Measurements from ENCODE around the gene PLEK. TPM values are rescaled to one million over a fixed set of nuclear protein-coding genes. Genes with fewer than 3 reads are reported as not detected.

Gene PLEK
- total RNA-seq, 1 experiment from 2014 or later: 0.13 TPM

DNA sequence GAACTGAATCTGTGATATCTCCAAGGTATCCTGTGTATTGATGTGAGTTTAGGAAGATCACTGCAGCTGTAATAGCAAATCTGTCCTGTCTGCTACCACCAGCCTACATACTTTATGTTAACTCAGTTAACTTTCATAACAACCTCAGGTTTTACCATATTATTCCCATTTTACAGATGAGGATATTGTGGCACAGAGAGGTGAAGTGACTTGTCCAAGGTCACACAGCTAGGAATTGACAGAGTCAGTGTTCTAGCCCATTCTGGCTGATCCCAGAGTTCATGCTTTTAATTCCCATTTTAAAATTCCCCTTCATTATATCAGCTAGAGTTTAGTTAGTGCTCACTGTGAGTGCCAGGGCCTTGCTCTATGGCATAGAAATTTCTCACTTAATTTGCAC lies 49.4 kb downstream of the PLEK start:
- CTCF ChIA-PET: no interaction called here
- H3K36me3 ChIP-seq (ENCODE audit: control insufficient read depth, insufficient read depth, low read length): no peaks in the 10 kb centered on the region
- intact Hi-C loops (cut with micrococcal nuclease; ENCODE audit: unreplicated experiment): no loop called here
- TF ChIP-seq, protein P1, sequence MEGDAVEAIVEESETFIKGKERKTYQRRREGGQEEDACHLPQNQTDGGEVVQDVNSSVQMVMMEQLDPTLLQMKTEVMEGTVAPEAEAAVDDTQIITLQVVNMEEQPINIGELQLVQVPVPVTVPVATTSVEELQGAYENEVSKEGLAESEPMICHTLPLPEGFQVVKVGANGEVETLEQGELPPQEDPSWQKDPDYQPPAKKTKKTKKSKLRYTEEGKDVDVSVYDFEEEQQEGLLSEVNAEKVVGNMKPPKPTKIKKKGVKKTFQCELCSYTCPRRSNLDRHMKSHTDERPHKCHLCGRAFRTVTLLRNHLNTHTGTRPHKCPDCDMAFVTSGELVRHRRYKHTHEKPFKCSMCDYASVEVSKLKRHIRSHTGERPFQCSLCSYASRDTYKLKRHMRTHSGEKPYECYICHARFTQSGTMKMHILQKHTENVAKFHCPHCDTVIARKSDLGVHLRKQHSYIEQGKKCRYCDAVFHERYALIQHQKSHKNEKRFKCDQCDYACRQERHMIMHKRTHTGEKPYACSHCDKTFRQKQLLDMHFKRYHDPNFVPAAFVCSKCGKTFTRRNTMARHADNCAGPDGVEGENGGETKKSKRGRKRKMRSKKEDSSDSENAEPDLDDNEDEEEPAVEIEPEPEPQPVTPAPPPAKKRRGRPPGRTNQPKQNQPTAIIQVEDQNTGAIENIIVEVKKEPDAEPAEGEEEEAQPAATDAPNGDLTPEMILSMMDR (IDR thresholded peaks at IDR 0.05): no peak
- TF ChIP-seq POLR2AphosphoS5 (IDR thresholded peaks at IDR 0.05; ENCODE audit: low read depth, low read length): no peak
- no peak for TF ChIP-seq REST (IDR thresholded peaks at IDR 0.05; ENCODE audit: insufficient read depth in 1 of 2, low read depth in 2 of 2, low read length in 1 of 2)
- in situ Hi-C loops (cut with HindIII; ENCODE audit: low pct_unique_long_range_greater_than_20kb, low sequenced_read_pairs): no loop called here
- 0 out of 2 replicates have a peak, but pooled peaks cover 2% of the 10 kb centered on the region for H3K27me3 ChIP-seq (ENCODE audit: control insufficient read depth, insufficient read depth, low read length)
- DNase-seq (ENCODE audit: low read depth, low spot score): no peak
- H3K27ac ChIP-seq (ENCODE audit: low read length): no peak overlapping the region
- no peak for ATAC-seq
- no peaks in the 10 kb centered on the region for H3K4me1 ChIP-seq (ENCODE audit: control insufficient read depth, insufficient read depth, low read length)
- H3K4me3 ChIP-seq (ENCODE audit: low read depth in 2 of 2, low read length in 2 of 2): no peak overlapping the region
- no TSS peak for BruUV-seq (replicated peaks)
- H3K9me3 ChIP-seq (ENCODE audit: control insufficient read depth, insufficient read depth, low read depth, low read length): no peaks in the 10 kb centered on the region
- POLR2A ChIA-PET: no interaction called here

DNA sequence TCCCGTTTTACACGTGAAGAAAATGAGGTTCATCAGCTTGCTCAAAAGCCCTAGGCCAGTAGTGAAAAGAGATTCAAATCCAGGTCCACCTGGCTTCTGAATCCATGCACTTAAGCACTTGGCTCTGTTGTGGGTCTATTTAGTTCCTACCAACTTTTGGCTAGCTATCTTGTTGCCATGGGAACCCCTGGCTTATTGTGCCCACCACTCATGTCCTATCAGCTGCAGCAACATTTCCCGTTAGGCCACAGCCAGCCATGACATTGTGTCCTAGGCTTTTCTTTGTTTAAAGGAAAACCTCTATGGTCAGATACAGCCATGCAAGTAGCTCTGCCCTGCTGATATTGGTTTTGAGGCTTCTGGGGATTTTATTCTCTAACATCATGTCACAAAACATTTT lies 49.8 kb downstream of the PLEK start:
- Histone ChIP-seq H3K27me3 (ENCODE audit: control insufficient read depth, insufficient read depth, low read length) (0 out of 2 replicates have a peak, but pooled peaks cover 2% of the 10 kb centered on the region), H3K4me1 (ENCODE audit: control insufficient read depth, insufficient read depth, low read length) (no peaks in the 10 kb centered on the region), H3K36me3 (ENCODE audit: control insufficient read depth, insufficient read depth, low read length) (no peaks in the 10 kb centered on the region), H3K4me3 (ENCODE audit: low read depth in 2 of 2, low read length in 2 of 2) (no peak overlapping the region), H3K9me3 (ENCODE audit: control insufficient read depth, insufficient read depth, low read depth, low read length) (no peaks in the 10 kb centered on the region), H3K27ac (ENCODE audit: low read length) (no peak overlapping the region)
- ChIA-PET POLR2A (no interaction called here), CTCF (no interaction called here)
- no TSS peak for BruUV-seq (replicated peaks)
- DNase-seq (ENCODE audit: low read depth, low spot score) (no peak), ATAC-seq (no peak)
- in situ Hi-C loops (cut with HindIII; ENCODE audit: low pct_unique_long_range_greater_than_20kb, low sequenced_read_pairs): no loop called here
- TF ChIP-seq SIN3A (IDR thresholded peaks at IDR 0.05; ENCODE audit: borderline replicate concordance, insufficient read depth, low read depth, low read length): no peak
- TF ChIP-seq REST (IDR thresholded peaks at IDR 0.05; ENCODE audit: insufficient read depth in 1 of 2, low read depth in 2 of 2, low read length in 1 of 2): no peak
- intact Hi-C loops (cut with micrococcal nuclease; ENCODE audit: unreplicated experiment): no loop called here
